ENCODE measurements around the gene NOC2L.
A peak's percentile ranks its signal among the peaks of the same experiment; 100 is the strongest.
"Not testable (repeated sequence)": the region's sequence is repeated elsewhere in the genome, so short reads cannot be mapped to it uniquely, and the experiment has no call there.

Gene NOC2L

DNA sequence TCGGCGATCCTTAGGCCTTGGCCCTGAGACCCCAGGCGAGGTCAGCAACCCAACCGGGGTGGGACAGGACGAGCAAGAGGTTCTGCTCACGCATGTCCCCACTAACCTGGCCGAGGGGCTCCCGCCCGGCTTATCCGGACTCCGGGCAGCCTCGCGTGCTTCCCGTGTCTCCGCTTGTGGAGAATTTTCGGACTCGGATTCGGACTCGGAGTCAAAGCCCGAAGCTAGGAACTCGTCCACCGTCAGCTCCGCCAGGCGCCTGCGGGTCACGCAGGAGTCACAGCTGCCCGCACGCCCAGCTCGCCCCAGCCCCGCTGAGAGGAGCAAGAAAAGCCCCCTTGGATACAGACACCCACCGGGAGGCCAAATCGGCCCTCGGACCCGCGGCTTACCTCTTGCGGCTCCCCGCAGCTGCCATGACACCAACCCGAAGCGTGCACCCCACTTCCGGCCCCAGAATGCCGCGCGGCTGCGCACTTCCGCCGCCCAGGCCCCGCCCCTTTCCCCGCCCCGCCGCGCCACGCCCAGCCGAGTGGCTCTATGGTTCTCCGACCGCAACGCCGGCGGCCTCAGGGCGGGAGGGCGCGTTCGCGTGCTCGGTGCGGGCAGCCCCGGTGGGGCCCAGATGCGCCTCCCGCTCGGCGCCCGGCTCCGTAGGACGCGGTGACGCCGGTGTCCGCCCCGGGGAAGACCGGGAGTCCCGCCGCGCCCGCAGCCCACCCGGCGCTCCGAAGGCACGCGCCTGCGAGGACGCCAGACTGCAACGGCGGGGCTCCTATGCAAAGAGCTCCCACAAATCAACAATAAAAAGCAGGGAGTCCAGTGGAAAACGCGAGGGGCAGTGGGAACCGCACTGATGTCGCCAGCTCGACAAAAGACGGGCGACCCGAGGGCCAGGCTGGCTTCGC lies at the start of gene NOC2L:
Gene NOC2L (minus strand): TSS at position 434 of the 908 bp plus-strand sequence. CDS start 16 bp downstream, at position 418.
- DNase-seq, result peak; percentile 97

DNA sequence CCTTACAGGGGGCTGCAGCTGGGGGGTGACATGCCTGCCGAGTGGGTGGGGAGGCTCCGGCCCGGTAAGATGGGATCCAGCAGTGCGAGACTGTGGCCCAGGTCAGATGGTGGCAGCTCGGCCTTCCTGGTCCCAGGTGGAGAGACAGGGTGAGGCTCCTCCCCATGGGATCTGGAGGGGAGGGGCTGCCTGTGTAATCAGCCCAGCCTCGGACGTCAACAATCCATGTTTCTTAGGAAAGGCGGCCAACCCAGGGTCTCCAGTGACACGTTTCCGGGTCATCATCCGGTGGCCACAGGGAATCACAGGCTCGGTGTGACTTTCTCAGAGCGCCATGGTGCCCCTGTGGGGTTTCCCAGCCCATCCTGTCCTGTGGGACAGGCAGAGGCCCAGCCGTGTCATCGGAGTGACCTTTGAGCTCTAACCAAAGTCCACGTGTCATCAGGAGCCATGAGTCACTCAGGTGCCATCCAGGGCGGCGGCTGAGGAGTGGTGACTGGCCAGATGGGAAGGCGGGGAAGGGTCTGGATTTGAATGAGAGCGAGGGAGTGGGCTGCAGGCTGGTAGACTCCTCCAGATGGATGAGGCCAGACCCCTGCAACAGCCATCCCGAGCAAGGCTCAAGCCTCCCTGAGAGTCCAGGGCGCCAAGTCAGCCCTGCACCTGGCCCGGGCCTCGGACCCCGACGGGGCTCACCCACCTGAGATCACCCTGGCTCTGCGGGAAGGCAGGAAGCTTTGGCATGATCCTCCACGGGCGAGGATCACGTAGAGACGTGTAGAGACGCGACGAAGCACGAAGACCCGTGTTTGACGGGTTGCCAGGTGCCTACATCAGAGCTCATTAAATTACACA lies 47.5 kb upstream of the NOC2L start:
- DNase-seq, result no peak

DNA sequence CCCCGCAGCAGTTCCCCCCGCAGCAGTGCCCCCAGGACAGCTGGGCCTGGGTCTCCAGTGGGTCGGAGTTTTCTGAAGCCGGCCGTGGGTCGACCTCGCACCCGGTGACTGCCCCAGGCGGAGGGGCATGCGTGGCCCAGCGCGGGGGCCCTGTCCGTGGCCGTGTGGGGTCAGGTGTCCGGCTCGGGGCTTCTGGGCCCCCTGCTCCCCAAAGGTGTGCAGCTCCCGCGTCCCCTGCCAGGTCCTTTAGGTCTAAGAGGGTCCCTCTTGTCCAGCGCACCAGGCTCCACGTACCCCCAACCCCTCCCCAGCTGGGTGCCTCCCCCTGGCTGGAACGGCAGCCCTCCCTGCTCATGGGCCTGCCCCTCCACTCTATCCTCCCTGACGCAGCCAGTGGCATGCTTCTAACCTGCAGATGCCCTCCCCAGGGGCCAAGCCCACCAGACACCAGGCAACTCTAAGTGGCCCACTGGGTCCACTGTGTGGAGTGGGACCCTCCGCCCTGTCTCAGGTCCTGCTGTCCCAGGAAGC lies 46.8 kb upstream of the NOC2L start:
- no peak for DNase-seq

DNA sequence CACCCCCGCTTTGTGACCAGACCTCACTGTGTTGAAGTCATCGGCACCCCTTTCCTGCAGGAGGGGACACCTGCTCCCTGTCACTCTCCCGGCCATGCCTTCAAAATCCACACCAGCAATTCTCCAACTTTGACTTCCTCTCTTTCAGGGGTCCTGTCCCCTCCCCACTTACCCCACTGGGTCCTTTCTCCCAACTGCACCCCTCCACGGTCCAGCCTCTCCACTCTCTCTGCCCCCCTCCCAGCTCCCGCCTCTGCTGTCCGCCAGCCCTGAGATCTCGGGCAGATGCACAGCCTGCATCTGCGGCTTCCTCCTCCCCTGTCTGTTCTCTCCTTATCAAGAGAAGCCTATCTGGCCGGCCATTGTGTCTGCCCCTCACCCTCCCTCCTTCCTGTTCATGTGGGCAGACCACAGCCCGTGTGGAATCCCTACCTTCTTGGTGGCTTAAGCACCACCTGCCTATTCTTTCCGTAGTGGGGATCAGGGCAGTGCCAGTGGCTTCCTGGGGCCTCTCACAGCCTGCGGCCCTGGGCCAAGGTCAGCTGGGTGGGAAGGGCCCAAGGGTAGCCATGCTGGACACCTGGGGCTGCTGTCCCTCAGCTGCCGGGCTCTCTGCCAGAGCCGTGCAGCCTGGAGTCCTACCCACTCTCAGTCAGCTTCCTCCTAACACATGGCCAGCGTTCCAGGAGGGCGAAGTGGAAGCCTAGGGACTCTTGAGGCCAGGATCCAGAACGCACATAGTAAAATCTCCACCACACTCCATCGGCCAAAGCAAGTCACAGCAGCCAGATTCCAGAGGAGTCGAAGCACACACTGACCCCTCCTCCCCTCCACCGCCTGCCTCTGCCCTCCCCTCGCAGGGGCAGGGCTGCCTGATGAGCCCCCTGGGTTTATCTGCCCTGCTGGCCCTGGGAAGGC lies 46.0 kb upstream of the NOC2L start:
- DNase-seq, result peak; percentile 71

DNA sequence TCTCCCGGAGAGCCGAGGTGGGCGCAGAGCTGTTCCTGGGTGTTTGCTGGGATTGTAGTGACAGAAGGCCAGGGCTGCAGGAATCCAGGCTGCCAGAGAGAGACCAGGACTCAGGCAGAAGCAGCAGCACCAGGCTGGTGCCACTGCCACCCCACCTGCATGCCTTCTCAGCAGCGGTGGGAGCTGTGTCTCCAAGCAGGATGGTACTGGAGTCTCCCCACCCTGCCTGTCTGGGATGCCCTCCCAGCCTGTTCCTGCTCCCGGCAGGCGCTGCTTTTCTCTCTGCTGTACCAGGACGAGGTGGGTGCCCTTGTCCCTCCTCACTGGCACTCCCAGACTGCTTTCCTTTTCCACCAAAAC lies 45.3 kb upstream of the NOC2L start:
- no peak for DNase-seq

DNA sequence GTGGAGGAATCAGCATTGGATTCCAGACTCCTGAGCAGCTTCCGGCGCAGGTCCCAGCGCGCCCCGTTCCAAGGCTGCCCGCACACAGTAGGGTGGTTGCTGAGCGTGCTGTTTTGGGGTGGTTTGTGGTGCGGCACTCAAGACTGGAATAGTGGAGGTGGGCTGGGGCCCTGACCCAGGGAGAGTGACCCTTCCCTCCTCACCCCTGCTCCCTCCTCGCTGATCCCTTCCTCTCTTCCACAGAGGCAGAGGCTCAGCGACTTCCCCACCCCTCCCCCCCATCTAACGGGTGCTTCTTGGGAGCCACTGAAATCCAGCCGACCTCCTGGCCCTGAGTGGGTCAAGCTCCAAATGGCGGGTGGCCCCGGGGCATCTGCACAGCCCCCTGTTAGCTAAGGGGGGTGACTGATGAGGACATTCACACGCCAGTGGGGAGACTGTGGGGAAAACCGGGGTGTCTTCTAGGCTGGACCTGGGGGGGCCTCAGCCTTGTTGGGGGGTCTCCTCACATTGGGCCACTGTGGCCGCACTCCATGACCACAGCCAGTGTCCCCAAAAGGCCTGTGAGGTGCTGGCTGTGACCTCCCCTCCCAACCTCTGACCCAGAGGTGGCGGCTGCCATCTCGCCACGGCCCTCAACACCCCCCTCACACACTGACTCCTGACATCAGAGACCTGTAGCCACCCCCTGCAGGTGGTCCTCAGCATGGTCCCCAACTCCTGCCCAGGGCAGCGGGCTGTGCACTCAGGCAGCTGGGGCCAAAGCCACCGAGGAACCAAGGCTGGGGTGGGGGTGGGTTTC lies 44.8 kb upstream of the NOC2L start:
- DNase-seq, result no peak

DNA sequence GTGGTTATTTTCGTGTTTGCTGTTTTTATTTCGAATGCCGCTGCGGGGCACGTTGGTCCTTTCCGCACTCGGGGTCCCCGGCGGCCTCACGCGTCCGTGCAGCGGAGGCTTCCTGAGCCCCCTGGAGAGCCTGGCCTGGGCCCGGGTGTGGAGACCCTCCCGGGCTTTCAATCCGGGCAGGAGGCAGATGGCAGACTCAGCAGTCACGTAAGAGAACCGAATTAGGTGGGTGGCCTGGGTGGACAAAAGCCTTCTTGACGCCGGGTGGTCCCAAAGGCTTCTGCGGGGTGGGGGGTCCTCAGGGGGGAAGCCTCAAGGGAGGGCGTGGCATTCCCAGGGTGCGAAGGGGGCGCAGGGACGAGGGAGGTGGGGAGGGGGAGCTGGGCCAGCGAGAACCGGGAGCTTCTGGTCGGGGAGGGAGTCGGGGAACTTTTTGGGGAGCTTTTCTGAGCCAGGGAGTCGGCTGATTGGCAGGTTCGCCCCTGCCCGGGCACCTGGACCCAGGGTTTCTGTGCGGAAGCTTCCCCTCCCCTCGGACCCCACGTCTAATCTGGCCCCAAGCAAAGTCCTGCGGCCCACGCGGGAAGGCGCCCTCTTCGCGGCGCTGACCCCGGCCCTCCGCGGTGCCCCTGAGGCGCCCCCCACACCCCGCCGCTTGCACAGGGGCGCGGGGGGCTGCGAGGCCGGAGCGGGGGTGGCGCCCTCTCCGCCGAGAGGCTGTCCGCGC lies 42.2 kb upstream of the NOC2L start:
- DNase-seq, result peak; percentile 83

DNA sequence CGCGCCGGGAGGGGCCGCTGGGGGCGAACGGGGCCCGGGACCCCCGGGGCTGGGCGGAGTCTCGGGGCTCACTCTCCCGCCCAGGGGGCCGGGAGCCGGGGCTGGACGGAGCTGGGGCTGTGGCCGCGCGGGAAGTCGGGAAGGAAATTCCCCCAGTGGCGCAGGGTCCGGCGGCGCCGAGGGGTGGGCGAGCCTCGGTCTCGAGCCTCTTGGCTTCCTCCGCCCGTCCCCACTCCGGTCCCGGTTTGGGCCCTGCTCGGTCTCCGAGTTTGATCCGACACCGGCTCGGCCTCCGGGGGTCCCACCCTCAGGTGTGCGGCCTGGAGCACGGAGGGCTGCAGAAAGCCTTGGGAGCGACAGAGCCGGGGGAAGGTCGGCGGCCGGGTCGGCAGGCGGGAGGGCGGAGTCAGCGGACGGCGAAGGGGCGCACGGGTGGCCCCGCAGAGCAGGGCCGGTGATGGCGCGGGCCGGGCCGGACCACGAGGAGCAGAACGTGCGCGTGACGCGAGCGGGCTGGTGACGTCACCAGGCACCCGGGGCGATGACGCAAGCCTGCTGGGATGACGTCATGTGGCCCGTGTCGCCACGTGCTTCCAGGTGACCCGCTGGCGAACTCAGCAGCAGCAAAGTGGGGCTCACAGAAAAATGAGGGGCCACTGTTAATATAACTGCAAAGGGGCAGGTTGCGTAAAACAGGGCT lies 41.5 kb upstream of the NOC2L start:
- peak; percentile 95 for DNase-seq

DNA sequence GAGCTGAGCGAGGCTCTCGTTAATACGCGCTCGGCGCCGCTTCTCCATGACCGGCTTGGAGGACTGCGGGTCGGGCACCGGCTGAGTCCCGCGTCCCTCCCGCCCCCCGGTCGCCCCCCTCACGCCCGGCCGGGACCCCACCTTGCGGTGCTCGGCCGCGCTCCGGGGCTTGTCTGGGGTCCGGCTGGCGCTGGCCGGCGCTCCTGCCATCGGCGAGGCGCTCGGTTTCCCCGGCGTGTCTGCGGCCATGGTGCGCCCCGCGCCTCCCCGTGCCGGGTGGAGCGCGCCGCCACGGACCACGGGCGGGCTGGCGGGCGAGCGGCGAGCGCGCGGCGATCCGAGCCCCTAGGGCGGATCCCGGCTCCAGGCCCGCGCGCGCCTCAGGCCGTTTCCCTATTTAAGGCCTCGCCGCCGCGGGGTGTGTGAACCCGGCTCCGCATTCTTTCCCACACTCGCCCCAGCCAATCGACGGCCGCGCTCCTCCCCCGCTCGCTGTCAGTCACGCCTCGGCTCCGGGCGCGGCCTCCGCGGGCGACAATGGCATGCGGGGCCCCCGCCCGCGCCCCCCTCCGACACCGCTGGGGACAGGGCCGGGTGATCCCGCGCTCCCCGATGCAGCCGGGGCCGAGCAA lies 40.8 kb upstream of the NOC2L start, which contains the start of gene HES4:
Gene HES4 (minus strand): TSS at position 373 of the 632 bp plus-strand sequence. CDS start 124 bp downstream, at position 249.
- peak; percentile 97 for DNase-seq

DNA sequence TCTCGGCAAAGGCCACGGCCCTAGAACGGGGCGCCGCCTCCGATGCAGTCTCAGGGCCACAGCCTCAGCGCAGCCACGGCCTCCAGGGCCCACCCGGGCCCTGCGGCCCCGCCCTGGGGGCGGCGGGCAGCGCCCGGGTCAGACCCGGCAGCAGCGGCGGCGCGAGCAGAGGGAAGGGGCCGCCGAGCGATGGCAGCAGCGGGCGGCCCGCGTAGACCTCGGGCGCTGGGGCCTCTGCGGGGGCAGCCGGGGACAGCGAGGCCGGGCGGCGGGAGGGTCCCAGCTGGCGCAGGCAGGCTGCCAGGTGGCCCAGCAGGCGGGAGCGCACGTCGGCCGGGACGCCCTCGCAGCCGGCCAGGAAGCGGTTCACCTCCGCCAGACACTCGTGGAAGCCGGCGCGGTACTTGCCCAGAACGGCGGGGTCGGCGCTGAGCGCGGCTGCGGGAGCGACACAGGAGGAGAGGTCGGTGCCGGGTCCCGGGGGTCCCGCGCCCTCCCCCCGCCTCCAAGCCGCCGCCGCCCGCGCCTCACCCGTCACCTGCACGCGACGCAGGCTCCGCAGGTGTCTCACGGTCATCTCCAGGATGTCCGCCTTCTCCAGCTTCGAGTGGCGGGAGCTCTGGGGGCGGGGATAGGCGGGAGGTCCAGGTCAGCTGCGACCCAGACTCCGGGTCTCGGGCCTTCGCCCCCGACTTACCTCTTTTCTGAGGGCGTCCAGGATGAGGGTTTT lies 40.1 kb upstream of the NOC2L start:
- peak; percentile 76 for DNase-seq

DNA sequence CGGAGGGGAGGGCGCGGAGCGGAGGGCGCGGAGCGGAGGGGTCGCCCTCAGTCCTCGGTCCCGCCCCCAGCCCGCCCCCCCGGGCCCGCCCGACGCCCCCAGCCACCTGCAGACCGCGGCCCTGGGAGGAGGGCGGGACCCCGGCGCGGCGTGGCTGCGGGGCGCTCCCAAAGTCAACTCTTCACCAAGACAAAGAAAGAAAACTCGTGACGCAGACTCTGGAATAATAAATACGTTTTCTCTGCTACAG lies 39.6 kb upstream of the NOC2L start:
- peak; percentile 74 for DNase-seq

DNA sequence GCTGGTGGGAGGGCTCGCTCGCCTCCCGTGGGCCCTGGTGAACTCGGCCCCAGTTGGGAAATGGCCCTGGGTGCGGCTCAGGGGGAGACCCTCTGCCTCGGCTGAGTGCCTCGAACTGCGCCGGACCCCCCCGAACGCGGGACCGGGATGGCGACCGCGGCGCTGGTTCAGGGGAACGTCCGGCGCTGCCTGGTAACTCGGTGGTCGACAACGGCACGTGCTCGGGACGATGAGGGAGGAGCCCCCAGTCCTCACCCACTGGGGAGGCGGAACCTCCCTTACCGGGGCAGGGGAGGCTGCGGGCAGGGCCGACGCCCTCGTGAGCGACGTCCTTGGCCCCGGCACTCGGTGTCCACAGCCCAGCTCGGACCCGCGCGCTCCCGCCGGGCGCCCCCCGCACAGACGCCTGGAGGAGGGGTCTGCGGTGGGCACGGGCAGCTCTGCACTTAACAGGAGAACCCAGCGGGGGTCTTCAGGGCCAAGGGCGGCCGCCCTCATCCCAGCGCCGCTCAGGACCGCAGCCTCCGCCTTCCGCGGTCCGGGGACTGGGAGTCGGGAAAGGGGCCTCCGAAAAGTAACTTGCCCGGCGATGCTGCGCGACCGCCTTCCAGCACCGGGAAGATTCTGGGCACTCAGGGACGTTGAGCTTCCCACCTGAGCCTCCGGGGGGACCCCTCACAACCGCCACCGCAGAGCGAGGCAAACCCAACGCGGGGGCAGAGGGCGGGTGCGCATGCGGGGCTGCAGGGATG lies 39.1 kb upstream of the NOC2L start:
- peak; percentile 81 for DNase-seq

DNA sequence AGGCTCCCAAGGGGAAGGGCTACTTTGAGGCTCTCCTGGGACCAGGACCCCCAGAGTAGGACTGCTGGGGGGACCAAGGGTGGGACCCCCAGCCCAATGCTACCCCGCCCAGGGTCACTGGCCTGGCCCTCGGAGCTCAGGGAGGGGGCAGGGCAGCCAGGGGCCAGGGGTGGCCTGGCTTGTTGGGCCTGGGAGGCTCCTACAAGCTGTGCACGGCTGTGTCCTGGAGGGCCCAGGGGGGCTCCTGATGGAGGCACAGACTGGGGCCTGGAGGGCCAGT lies 38.6 kb upstream of the NOC2L start:
- no peak for DNase-seq

DNA sequence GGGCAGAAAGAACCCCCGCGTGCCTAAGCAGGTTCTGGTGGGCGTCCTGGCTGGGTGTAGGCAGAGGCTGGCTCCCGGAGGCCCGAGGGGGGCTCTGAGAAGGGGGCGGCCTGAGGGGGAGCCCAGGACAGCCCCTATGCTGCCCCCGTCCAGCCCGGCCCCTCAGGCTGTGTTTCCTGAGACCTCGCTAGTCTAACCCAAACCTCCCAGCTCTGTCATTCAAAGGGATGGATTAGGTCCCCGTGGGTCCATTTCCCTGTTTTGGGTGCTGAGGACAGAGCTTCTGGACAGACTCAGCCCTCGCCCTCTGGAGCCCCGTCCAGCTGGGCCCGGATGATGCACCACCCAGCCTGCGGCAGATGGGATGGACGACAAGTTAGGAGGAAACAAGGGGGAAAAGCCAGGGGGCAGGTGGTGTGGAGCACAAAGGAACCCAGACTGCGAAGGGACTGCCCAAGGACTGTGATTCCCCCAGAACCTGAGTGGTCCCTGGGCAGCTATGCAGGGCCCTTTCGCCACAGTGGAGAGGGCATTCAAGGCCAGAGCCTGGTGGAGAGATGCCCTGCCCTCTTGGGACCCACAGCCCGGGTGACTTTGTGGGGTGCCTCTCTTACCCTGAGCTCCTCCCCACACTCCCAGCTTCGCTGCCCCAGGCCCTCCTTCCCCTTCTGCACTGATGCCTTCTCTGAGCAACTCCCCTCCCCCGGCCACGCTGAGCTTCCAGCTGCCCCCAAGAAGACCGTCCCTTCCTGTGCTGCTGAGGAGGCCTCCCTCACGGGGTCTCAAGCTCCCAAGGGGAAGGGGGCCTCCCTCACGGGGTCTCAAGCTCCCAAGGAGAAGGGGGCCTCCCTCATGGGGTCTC lies 38.0 kb upstream of the NOC2L start:
- peak; percentile 46 for DNase-seq

DNA sequence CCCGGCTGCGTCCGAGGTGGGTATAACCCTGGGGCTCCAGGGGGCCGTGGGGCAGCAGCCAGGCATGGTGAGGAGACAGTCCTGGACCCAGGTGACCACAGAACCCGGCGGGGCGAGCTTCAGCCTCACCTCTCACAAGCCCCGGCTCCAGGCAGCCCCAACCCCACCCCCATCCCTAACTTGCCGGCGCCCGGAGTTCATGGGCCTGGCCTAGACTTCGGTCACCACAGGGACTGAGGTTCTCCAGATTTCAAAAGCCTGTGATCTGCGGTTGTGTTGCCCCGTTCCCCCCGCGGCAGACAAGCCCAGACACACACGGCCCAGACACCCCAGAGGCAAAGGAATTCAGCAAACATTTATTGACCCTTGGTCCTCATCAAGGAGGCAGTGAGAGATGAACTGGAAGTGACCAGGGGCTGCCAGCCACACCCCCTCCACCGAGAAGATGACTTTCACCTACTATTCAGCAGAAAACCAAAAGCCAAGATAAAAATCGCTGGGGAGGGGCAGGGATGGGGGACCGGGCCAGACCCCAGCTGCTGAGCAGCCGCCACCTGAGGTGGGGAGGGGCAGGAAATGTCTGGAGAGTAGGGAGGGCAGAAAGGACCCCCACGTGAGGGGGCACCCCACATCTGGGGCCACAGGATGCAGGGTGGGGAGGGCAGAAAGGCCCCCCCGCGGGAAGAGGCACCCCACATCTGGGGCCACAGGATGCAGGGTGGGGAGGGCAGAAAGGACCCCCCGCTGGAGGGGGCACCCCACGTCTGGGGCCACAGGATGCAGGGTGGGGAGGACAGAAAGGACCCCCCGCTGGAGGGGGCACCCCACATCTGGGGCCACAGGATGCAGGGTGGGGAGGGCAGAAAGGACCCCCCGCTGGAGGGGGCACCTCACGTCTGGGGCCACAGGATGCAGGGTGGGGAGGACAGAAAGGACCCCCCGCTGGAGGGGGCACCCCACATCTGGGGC lies 36.9 kb upstream of the NOC2L start:
- peak; percentile 28 for DNase-seq

DNA sequence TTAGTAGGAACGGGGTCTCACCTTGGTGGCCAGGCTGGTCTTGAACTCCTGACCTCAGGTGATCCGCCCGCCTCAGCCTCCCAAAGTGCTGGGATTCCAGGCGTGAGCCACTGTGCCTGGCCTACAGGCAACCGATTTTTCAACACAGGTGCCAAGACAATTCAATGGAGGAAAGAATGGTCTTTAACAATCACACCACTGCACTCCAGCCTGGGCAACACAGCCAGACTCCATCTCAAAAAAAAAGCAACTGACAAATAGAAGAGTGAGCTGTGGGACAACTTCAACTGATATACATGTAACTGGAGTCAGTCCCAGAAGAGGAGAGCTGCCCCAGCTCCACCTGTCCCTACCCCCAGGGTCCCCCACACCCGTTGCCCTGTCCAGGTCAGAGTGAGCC lies 35.5 kb upstream of the NOC2L start:
- not testable (repeated sequence) for DNase-seq
